Measurements from ENCODE around the gene TOX2. TPM values are rescaled to one million over a fixed set of nuclear protein-coding genes. Genes with fewer than 3 reads are reported as not detected.

Gene TOX2
- total RNA-seq, 1 experiment from 2014 or later: 1.7 TPM

DNA sequence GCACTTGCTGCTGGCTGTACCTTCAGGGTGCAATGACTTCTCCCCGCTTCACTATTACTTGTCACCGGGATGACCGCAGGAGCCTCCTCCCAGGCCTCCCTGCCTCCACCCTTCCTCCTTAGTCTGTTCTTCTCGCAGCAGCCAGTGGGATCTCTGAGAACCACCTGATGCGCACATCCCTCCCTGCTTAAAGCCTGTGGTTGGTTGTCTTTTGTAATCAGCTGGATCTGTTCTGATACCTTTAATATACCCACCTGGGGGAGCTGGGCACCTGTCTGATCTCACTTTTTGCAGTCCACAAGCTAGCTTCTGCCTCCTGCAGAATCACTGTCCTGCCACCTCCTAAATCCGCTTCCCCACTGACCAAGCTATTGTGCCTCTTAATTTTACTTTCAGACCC is 34.6 kb downstream of the TOX2 start:
- no peak overlapping the region for H3K27ac ChIP-seq (ENCODE audit: insufficient read length, low read depth, low read length)
- no peak overlapping the region for H2BK15ac ChIP-seq (ENCODE audit: low read depth, low read length)
- Mint-ChIP-seq H3K4me1 (peaks cover 30 to 38% of the 10 kb centered on the region in 2 experiments), H3K4me3 (no peak overlapping the region; a peak in 1 of 5 replicates), H3K9me3 (no peaks in the 10 kb centered on the region; a peak in 1 of 5 replicates), H3K36me3 (ENCODE audit: insufficient read depth in 1 of 3, low read depth in 3 of 3) (no peaks in the 10 kb centered on the region), H3K27me3 (ENCODE audit: low read depth) (no peaks in the 10 kb centered on the region; the same call in 1 of the 2 replicates), H3K27ac (no peak overlapping the region)
- no peak overlapping the region for H3K4ac ChIP-seq (ENCODE audit: low read depth, low read length)
- no peak overlapping the region for H3T11ph ChIP-seq (ENCODE audit: low read length)
- no CpG with 5 or more reads among the region's 6 CpGs for WGBS (ENCODE audit: extremely low coverage, insufficient read length, low lambda C conversion rate)
- no peaks in the 10 kb centered on the region for H3K9me3 ChIP-seq (ENCODE audit: control insufficient read depth, low read depth, low read length)
- no peaks in the 10 kb centered on the region for H3K23me2 ChIP-seq (ENCODE audit: insufficient read length, low read depth, low read length, poor library complexity, severe bottlenecking)
- no peak for DNase-seq
- H2BK12ac ChIP-seq (ENCODE audit: insufficient read length, low read depth, low read length): no peak overlapping the region
- no peak overlapping the region for H2BK5ac ChIP-seq (ENCODE audit: insufficient read length, low read length)
- H4K20me1 ChIP-seq (ENCODE audit: control insufficient read depth, insufficient read depth, insufficient read length): no peaks in the 10 kb centered on the region
- H2AFZ ChIP-seq (ENCODE audit: low read length): no peak overlapping the region
- no peak overlapping the region for H3K18ac ChIP-seq (ENCODE audit: insufficient read length, low read depth, low read length)
- H3K4me2 ChIP-seq (ENCODE audit: insufficient read depth, insufficient read length, low read length): no peak overlapping the region
- no peak overlapping the region for H3K14ac ChIP-seq (ENCODE audit: insufficient read depth, low read length)
- H4K5ac ChIP-seq (ENCODE audit: insufficient read length, low read depth, low read length): no peak overlapping the region
- no peaks in the 10 kb centered on the region for H3K27me3 ChIP-seq (ENCODE audit: insufficient read depth, low read length)
- H3K79me1 ChIP-seq (ENCODE audit: insufficient read depth, low read depth, low read length, poor library complexity, severe bottlenecking): no peaks in the 10 kb centered on the region
- no peak overlapping the region for H3K56ac ChIP-seq (ENCODE audit: insufficient read length, low read depth, low read length)
- H4K8ac ChIP-seq (replicated peaks; ENCODE audit: insufficient read length, low read depth, low read length): no peak overlapping the region
- H3K79me2 ChIP-seq (ENCODE audit: insufficient read depth, low read length): no peaks in the 10 kb centered on the region
- H3K9ac ChIP-seq (ENCODE audit: extremely low read depth, insufficient read length, low read length): no peak overlapping the region
- no peaks in the 10 kb centered on the region; the same call in 1 of the 2 replicates for H3K4me1 ChIP-seq (ENCODE audit: insufficient read depth, low read length)
- no peak overlapping the region for H2AK5ac ChIP-seq (ENCODE audit: insufficient read length, low read length)
- H2BK20ac ChIP-seq (ENCODE audit: low read depth, low read length, poor library complexity, severe bottlenecking): no peak overlapping the region
- H3K23ac ChIP-seq (ENCODE audit: insufficient read length, low read depth, low read length): no peak overlapping the region
- TF ChIP-seq, protein P1, sequence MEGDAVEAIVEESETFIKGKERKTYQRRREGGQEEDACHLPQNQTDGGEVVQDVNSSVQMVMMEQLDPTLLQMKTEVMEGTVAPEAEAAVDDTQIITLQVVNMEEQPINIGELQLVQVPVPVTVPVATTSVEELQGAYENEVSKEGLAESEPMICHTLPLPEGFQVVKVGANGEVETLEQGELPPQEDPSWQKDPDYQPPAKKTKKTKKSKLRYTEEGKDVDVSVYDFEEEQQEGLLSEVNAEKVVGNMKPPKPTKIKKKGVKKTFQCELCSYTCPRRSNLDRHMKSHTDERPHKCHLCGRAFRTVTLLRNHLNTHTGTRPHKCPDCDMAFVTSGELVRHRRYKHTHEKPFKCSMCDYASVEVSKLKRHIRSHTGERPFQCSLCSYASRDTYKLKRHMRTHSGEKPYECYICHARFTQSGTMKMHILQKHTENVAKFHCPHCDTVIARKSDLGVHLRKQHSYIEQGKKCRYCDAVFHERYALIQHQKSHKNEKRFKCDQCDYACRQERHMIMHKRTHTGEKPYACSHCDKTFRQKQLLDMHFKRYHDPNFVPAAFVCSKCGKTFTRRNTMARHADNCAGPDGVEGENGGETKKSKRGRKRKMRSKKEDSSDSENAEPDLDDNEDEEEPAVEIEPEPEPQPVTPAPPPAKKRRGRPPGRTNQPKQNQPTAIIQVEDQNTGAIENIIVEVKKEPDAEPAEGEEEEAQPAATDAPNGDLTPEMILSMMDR (conservative IDR thresholded peaks at IDR 0.05): no peak
- H4K91ac ChIP-seq (ENCODE audit: insufficient read length, low read depth, low read length): no peak overlapping the region
- H2BK120ac ChIP-seq (ENCODE audit: low read depth, low read length, poor library complexity, severe bottlenecking): no peak overlapping the region
